Measurements from ENCODE around the gene GALT. TPM values are rescaled to one million over a fixed set of nuclear protein-coding genes. Genes with fewer than 3 reads are reported as not detected.

GALT gene
- total and polyA plus RNA-seq, 2 experiments from 2014 or later: 31.5 to 35.1 TPM

- Histone ChIP-seq H4K20me1 (replicated peaks; ENCODE audit: insufficient read depth) (no peaks in the 10 kb centered on the region), H3K79me2 (replicated peaks; ENCODE audit: insufficient read depth) (no peaks in the 10 kb centered on the region), H3K4me3 (no peak overlapping the region), H3K9me2 (ENCODE audit: insufficient read depth) (no peaks in the 10 kb centered on the region), H2AFZ (no peak overlapping the region), H3K27ac (ENCODE audit: low read depth) (no peak overlapping the region), H3K36me3 (ENCODE audit: insufficient read depth) (no peaks in the 10 kb centered on the region), H3K4me2 (no peak overlapping the region), H3K27me3 (ENCODE audit: insufficient read depth) (no peaks in the 10 kb centered on the region), H3K4me1 (ENCODE audit: insufficient read depth) (peaks cover 10% of the 10 kb centered on the region), H3F3A (replicated peaks; ENCODE audit: low read depth) (no peaks in the 10 kb centered on the region)
- no peak for DNase-seq (ENCODE audit: low spot score)
- 0 out of 2 replicates have a peak overlapping the region, but pooled peaks have one; percentile 10 for H3K27ac Mint-ChIP-seq
- TF ChIP-seq CTCF (conservative IDR thresholded peaks at IDR 0.05; ENCODE audit: low read depth in 2 of 2): no peak
- TF ChIP-seq ETS1 (IDR thresholded peaks at IDR 0.05): no peak
- no peak for TF ChIP-seq JUNB (IDR thresholded peaks at IDR 0.05; ENCODE audit: unreplicated experiment)
- TF ChIP-seq REST (IDR thresholded peaks at IDR 0.05; ENCODE audit: unreplicated experiment): no peak
- no peak for ATAC-seq
- H3K4me3 Mint-ChIP-seq: no peak overlapping the region
- peaks cover 5% of the 10 kb centered on the region for H3K27me3 Mint-ChIP-seq (ENCODE audit: insufficient read depth, low read depth, poor library complexity)
- peaks cover 14% of the 10 kb centered on the region for H3K4me1 Mint-ChIP-seq
- no peaks in the 10 kb centered on the region for H3K36me3 Mint-ChIP-seq (ENCODE audit: low read depth)
- no peaks in the 10 kb centered on the region for H3K9me3 Mint-ChIP-seq
Measured at GRCh38 chr9:34689116-34689470, 42.6 kb downstream of the GALT start.

GRCh38 chr9:34689512-34689911, 43.0 kb downstream of the GALT start:
- Mint-ChIP-seq H3K4me3 (no peak overlapping the region), H3K27ac (no peak overlapping the region), H3K27me3 (ENCODE audit: insufficient read depth, low read depth, poor library complexity) (peaks cover 1% of the 10 kb centered on the region), H3K4me1 (peaks cover 14% of the 10 kb centered on the region), H3K36me3 (ENCODE audit: low read depth) (no peaks in the 10 kb centered on the region), H3K9me3 (no peaks in the 10 kb centered on the region)
- Histone ChIP-seq H2AFZ (no peak overlapping the region), H3K79me2 (replicated peaks; ENCODE audit: insufficient read depth) (no peaks in the 10 kb centered on the region), H3F3A (replicated peaks; ENCODE audit: low read depth) (no peaks in the 10 kb centered on the region), H4K20me1 (replicated peaks; ENCODE audit: insufficient read depth) (no peaks in the 10 kb centered on the region), H3K4me3 (no peak overlapping the region), H3K27me3 (ENCODE audit: insufficient read depth) (no peaks in the 10 kb centered on the region), H3K4me1 (ENCODE audit: insufficient read depth) (peaks cover 10% of the 10 kb centered on the region), H3K9me2 (ENCODE audit: insufficient read depth) (no peaks in the 10 kb centered on the region), H3K36me3 (ENCODE audit: insufficient read depth) (no peaks in the 10 kb centered on the region), H3K4me2 (no peak overlapping the region), H3K27ac (ENCODE audit: low read depth) (no peak overlapping the region)
- ATAC-seq (no peak), DNase-seq (ENCODE audit: low spot score) (no peak)
- TF ChIP-seq NANOG (IDR thresholded peaks at IDR 0.05; ENCODE audit: borderline replicate concordance) (no peak), CREB1 (CRISPR knock-in tag; IDR thresholded peaks at IDR 0.05; ENCODE audit: low read depth) (no peak), POLR2AphosphoS5 (IDR thresholded peaks at IDR 0.05; ENCODE audit: low read depth) (no peak), REST (IDR thresholded peaks at IDR 0.05; ENCODE audit: unreplicated experiment) (no peak), JUNB (IDR thresholded peaks at IDR 0.05; ENCODE audit: unreplicated experiment) (no peak)
